Erythroblast (primary cell): Measurements from ENCODE around the gene FN1.

Experiments used
- DNase-seq, 2 experiments: peaks; one replicate each; lab custom pipeline; 2025; lab: John Stamatoyannopoulos, UW
- GATA1 ChIP-seq: IDR thresholded peaks from 2 replicates; pipeline ENCODE4 v1.6.1; 2011; ENCODE audit warnings: low read depth, mild to moderate bottlenecking, control low read depth, low read length, moderate library complexity
- POLR2A ChIP-seq: IDR thresholded peaks from 2 replicates; pipeline ENCODE4 v1.6.1; 2011; ENCODE audit warnings: mild to moderate bottlenecking, low read length

FN1 gene

GRCh38 chr2:215388002-215388728, 47.7 kb downstream of the FN1 start:
- TF ChIP-seq GATA1 = no peak
- DNase-seq = no peak

- no peak for TF ChIP-seq GATA1
- TF ChIP-seq POLR2A = no peak
- DNase-seq = no peak
These were observed 49.3 kb downstream of the FN1 start for GRCh38 chr2:215386566-215386965.

GRCh38 chr2:215384710-215385109, 51.2 kb downstream of the FN1 start:
- no peak for TF ChIP-seq GATA1
- no peak for TF ChIP-seq POLR2A
- DNase-seq = no peak

- no peak for DNase-seq
- TF ChIP-seq POLR2A (no peak), GATA1 (no peak)
These were observed 52.1 kb downstream of the FN1 start for GRCh38 chr2:215383652-215384279.

- DNase-seq = no peak
- TF ChIP-seq GATA1 = no peak
These were observed 53.4 kb downstream of the FN1 start for GRCh38 chr2:215382480-215382879.

GRCh38 chr2:215382011-215382410, 53.9 kb downstream of the FN1 start:
- no peak for DNase-seq
- TF ChIP-seq GATA1 = no peak
- no peak for TF ChIP-seq POLR2A

GRCh38 chr2:215380699-215381098, 55.2 kb downstream of the FN1 start:
- DNase-seq = no peak
- no peak for TF ChIP-seq GATA1

GRCh38 chr2:215379948-215380347, 55.9 kb downstream of the FN1 start:
- DNase-seq = no peak
- TF ChIP-seq GATA1 = no peak
- no peak for TF ChIP-seq POLR2A

- TF ChIP-seq POLR2A = no peak
- no peak for TF ChIP-seq GATA1
These were observed 56.8 kb downstream of the FN1 start for GRCh38 chr2:215379039-215379438.

GRCh38 chr2:215378045-215378444, 57.8 kb downstream of the FN1 start:
- no peak for TF ChIP-seq GATA1
- DNase-seq = no peak

More at GRCh38 chr2:215379039-215379438, 56.8 kb downstream of the FN1 start:
- DNase-seq = no peak

- TF ChIP-seq POLR2A = no peak
- no peak for TF ChIP-seq GATA1
These were observed 58.6 kb downstream of the FN1 start for GRCh38 chr2:215377283-215377682.

GRCh38 chr2:215376103-215376780, 59.6 kb downstream of the FN1 start:
- DNase-seq = no peak
- TF ChIP-seq GATA1 = no peak
- no peak for TF ChIP-seq POLR2A

More at GRCh38 chr2:215377283-215377682, 58.6 kb downstream of the FN1 start:
- DNase-seq = no peak

- TF ChIP-seq POLR2A (no peak), GATA1 (no peak)
- no peak for DNase-seq
These were observed 60.4 kb downstream of the FN1 start for GRCh38 chr2:215375467-215375830.

GRCh38 chr2:215374642-215375466, 61.0 kb downstream of the FN1 start:
- DNase-seq = no peak
- no peak for TF ChIP-seq POLR2A
- TF ChIP-seq GATA1 = no peak
